H9 (cell line): ENCODE measurements around the gene EFCAB5. TPM values are rescaled to one million over a fixed set of nuclear protein-coding genes. Genes with fewer than 3 reads are reported as not detected.

ENCODE experiments used
- DNase-seq: peaks from one replicate; pipeline ENCODE4 v3.0.0-alpha.2; 2017
- H2AFZ ChIP-seq: one replicate; pipeline ENCODE4 v1.6.1; 2013; ENCODE audit warnings: mild to moderate bottlenecking, low read length, control low read depth, moderate library complexity
- H2AK5ac ChIP-seq: 2 replicates; pipeline ENCODE4 v1.6.1; 2013; ENCODE audit warnings: low read length, control low read depth, mixed read lengths; ENCODE audit not compliant: insufficient read length
- H2BK120ac ChIP-seq: one replicate; pipeline ENCODE4 v1.6.1; 2013; ENCODE audit warnings: low read depth, mild to moderate bottlenecking, low read length, control low read depth, inconsistent platforms; ENCODE audit not compliant: poor library complexity, severe bottlenecking
- H2BK12ac ChIP-seq: 2 replicates; pipeline ENCODE4 v1.6.1; 2013; ENCODE audit warnings: low read length, control low read depth, mixed read lengths, low read depth; ENCODE audit not compliant: insufficient read length
- H2BK15ac ChIP-seq: 2 replicates; pipeline ENCODE4 v1.6.1; 2013; ENCODE audit warnings: low read depth, low read length, control low read depth
- H2BK20ac ChIP-seq: one replicate; pipeline ENCODE4 v1.6.1; 2013; ENCODE audit warnings: low read depth, mild to moderate bottlenecking, low read length, control low read depth, inconsistent platforms; ENCODE audit not compliant: poor library complexity, severe bottlenecking
- H2BK5ac ChIP-seq: 2 replicates; pipeline ENCODE4 v1.6.1; 2013; ENCODE audit warnings: low read length, control low read depth, mixed read lengths; ENCODE audit not compliant: insufficient read length
- H3K14ac ChIP-seq: 2 replicates; pipeline ENCODE4 v1.6.1; 2013; ENCODE audit warnings: low read length, control low read depth; ENCODE audit not compliant: insufficient read depth
- H3K18ac ChIP-seq: 2 replicates; pipeline ENCODE4 v1.6.1; 2013; ENCODE audit warnings: low read depth, mild to moderate bottlenecking, mixed read lengths, low read length, control low read depth; ENCODE audit not compliant: insufficient read length
- H3K23ac ChIP-seq: 2 replicates; pipeline ENCODE4 v1.6.1; 2013; ENCODE audit warnings: low read length, control low read depth, mixed read lengths, low read depth; ENCODE audit not compliant: insufficient read length
- H3K23me2 ChIP-seq: 2 replicates; pipeline ENCODE4 v1.6.1; 2013; ENCODE audit warnings: low read depth, mild to moderate bottlenecking, mixed read lengths, low read length, control low read depth; ENCODE audit not compliant: insufficient read length, poor library complexity, severe bottlenecking
- H3K27ac ChIP-seq: 2 replicates; pipeline ENCODE4 v1.5.1; 2013; ENCODE audit warnings: low read length, control low read depth, mixed read lengths, low read depth; ENCODE audit not compliant: insufficient read length
- H3K27me3 ChIP-seq: 2 replicates; pipeline ENCODE4 v1.6.1; 2013; ENCODE audit warnings: low read length, control low read depth, inconsistent platforms; ENCODE audit not compliant: insufficient read depth
- H3K4ac ChIP-seq: 2 replicates; pipeline ENCODE4 v1.6.1; 2013; ENCODE audit warnings: low read depth, mild to moderate bottlenecking, control low read depth, inconsistent platforms, low read length, moderate library complexity
- H3K4me1 ChIP-seq: 2 replicates; pipeline ENCODE4 v1.6.1; 2013; ENCODE audit warnings: low read length, control low read depth, inconsistent platforms; ENCODE audit not compliant: insufficient read depth
- H3K4me2 ChIP-seq: 2 replicates; pipeline ENCODE4 v1.6.1; 2013; ENCODE audit warnings: low read length, control low read depth, mixed read lengths; ENCODE audit not compliant: insufficient read length, insufficient read depth
- H3K56ac ChIP-seq: 2 replicates; pipeline ENCODE4 v1.6.1; 2013; ENCODE audit warnings: low read depth, mild to moderate bottlenecking, mixed read lengths, low read length, control low read depth; ENCODE audit not compliant: insufficient read length
- H3K79me1 ChIP-seq: 2 replicates; pipeline ENCODE4 v1.6.1; 2013; ENCODE audit warnings: low read depth, mild to moderate bottlenecking, moderate library complexity, low read length, control low read depth, inconsistent platforms; ENCODE audit not compliant: insufficient read depth, poor library complexity, severe bottlenecking
- H3K79me2 ChIP-seq: 2 replicates; pipeline ENCODE4 v1.6.1; 2013; ENCODE audit warnings: low read length, control low read depth, inconsistent platforms; ENCODE audit not compliant: insufficient read depth
- H3K9ac ChIP-seq: 2 replicates; pipeline ENCODE4 v1.6.1; 2013; ENCODE audit warnings: low read length, control low read depth, mixed read lengths; ENCODE audit not compliant: insufficient read length; ENCODE audit errors: extremely low read depth
- H3K9me3 ChIP-seq: one replicate; pipeline ENCODE4 v1.6.1; 2013; ENCODE audit warnings: low read depth, low read length, inconsistent platforms; ENCODE audit not compliant: control insufficient read depth
- H3T11ph ChIP-seq: one replicate; pipeline ENCODE4 v1.6.1; 2013; ENCODE audit warnings: mild to moderate bottlenecking, low read length, control low read depth, inconsistent platforms
- H4K20me1 ChIP-seq: one replicate; pipeline ENCODE4 v1.6.1; 2013; ENCODE audit not compliant: control insufficient read depth, insufficient read length, insufficient read depth
- H4K5ac ChIP-seq: 2 replicates; pipeline ENCODE4 v1.6.1; 2013; ENCODE audit warnings: low read depth, mild to moderate bottlenecking, mixed read lengths, low read length, control low read depth; ENCODE audit not compliant: insufficient read length
- H4K8ac ChIP-seq: replicated peaks from 2 replicates; pipeline ENCODE4 v1.6.1; 2013; ENCODE audit warnings: low read length, control low read depth, mixed read lengths, low read depth; ENCODE audit not compliant: insufficient read length
- H4K91ac ChIP-seq: 2 replicates; pipeline ENCODE4 v1.6.1; 2013; ENCODE audit warnings: low read depth, mild to moderate bottlenecking, moderate library complexity, mixed read lengths, low read length, control low read depth; ENCODE audit not compliant: insufficient read length
- H3K27ac Mint-ChIP-seq, 3 experiments: 2 replicates in 2 of 3; 3 replicates in 1 of 3; pipeline ENCODE4 v1.8.0; 2020 to 2021; ENCODE audit warnings: mixed read lengths in 3 of 3, mild to moderate bottlenecking in 1 of 3, moderate library complexity in 1 of 3
- H3K27me3 Mint-ChIP-seq: 2 replicates; pipeline ENCODE4 v1.8.0; 2021; ENCODE audit warnings: low read depth, mild to moderate bottlenecking, moderate library complexity, mixed read lengths
- H3K36me3 Mint-ChIP-seq, 3 experiments: 2 replicates in 2 of 3; 3 replicates in 1 of 3; pipeline ENCODE4 v1.8.0; 2020 to 2021; ENCODE audit warnings: low read depth in 3 of 3, mixed read lengths in 3 of 3; ENCODE audit not compliant: insufficient read depth in 1 of 3
- H3K4me1 Mint-ChIP-seq, 2 experiments: 2 replicates each; pipeline ENCODE4 v1.8.0; 2020; ENCODE audit warnings: mixed read lengths in 2 of 2
- H3K4me3 Mint-ChIP-seq, 2 experiments: 2 replicates in 1 of 2; 3 replicates in 1 of 2; pipeline ENCODE4 v1.8.0; 2020 to 2021; ENCODE audit warnings: mild to moderate bottlenecking in 2 of 2, mixed read lengths in 2 of 2, moderate library complexity in 1 of 2
- H3K9me3 Mint-ChIP-seq, 2 experiments: 2 replicates in 1 of 2; 3 replicates in 1 of 2; pipeline ENCODE4 v1.8.0; 2020; ENCODE audit warnings: mild to moderate bottlenecking in 2 of 2, mixed read lengths in 2 of 2, moderate library complexity in 1 of 2
- CTCF ChIP-seq: fragments of 200-600 bp; sonication (generic); conservative IDR thresholded peaks from 3 replicates; pipeline ENCODE4 v1.8.0; 2021; ENCODE audit warnings: antibody characterized with exemption, mild to moderate bottlenecking
- WGBS: extraction: QIAGEN DNeasy Blood & Tissue Kit; methylation state at CpG from one replicate; pipeline ENCODE4 v1.1.7; 2013; ENCODE audit warnings: missing lambda C conversion rate, low lambda C conversion rate, mixed read lengths; ENCODE audit not compliant: insufficient read length; ENCODE audit errors: extremely low coverage; 5-methylcytosine and 5-hydroxymethylcytosine counted together
- total RNA-seq: library from RNA; stranded (reverse); gene quantifications from 2 replicates; pipeline ENCODE4 v1.2.1, GENCODE V29; 2021

Gene EFCAB5
- total RNA-seq, 1 experiment from 2014 or later = not detected

GRCh38 chr17:29948448-29949215, 7.2 kb downstream of the EFCAB5 start:
- Mint-ChIP-seq H3K27ac (no peak overlapping the region), H3K27me3 (no peaks in the 10 kb centered on the region; the same call in 1 of the 2 replicates), H3K36me3 (peaks cover 3 to 4% (median 3%) of the 10 kb centered on the region in 3 experiments; a peak in 6 of 7 replicates), H3K4me1 (no peaks in the 10 kb centered on the region), H3K4me3 (no peak overlapping the region), H3K9me3 (peaks cover 8 to 9% of the 10 kb centered on the region in 2 experiments)
- Histone ChIP-seq H2BK20ac (no peak overlapping the region), H3K23ac (no peak overlapping the region), H4K5ac (no peak overlapping the region), H3K23me2 (no peaks in the 10 kb centered on the region), H3K9ac (no peak overlapping the region), H3K79me1 (no peaks in the 10 kb centered on the region), H3K27me3 (no peaks in the 10 kb centered on the region), H3K4ac (no peak overlapping the region), H4K20me1 (no peaks in the 10 kb centered on the region), H3K56ac (no peak overlapping the region), H4K91ac (no peak overlapping the region), H2AK5ac (no peak overlapping the region), H3K14ac (no peak overlapping the region), H3K4me2 (no peak overlapping the region), H3K27ac (no peak overlapping the region), H2BK12ac (no peak overlapping the region), H2BK120ac (no peak overlapping the region), H3T11ph (no peak overlapping the region), H3K4me1 (no peaks in the 10 kb centered on the region), H2AFZ (no peak overlapping the region), H3K9me3 (no peaks in the 10 kb centered on the region), H2BK15ac (no peak overlapping the region), H2BK5ac (no peak overlapping the region), H3K79me2 (no peaks in the 10 kb centered on the region), H4K8ac (no peak overlapping the region), H3K18ac (no peak overlapping the region)
- WGBS = no CpG with 5 or more reads among the region's 3 CpGs
- no peak for DNase-seq
- TF ChIP-seq CTCF = no peak
